Non-pigmented ciliary epithelial cell (primary cell): Measurements from ENCODE around the gene E4F1.
"Not testable (repeated sequence)": the region's sequence is repeated elsewhere in the genome, so short reads cannot be mapped to it uniquely, and the experiment has no call there.

Experiments used
- DNase-seq: peaks from one replicate; pipeline ENCODE4 v3.0.0-alpha.2; 2010; ENCODE audit warnings: low read depth

E4F1 gene

GRCh38 chr16:2190002-2190658, 33.3 kb upstream of the E4F1 start:
- no peak for DNase-seq

GRCh38 chr16:2190659-2191445, 32.5 kb upstream of the E4F1 start:
- DNase-seq: no peak

- DNase-seq: no peak
These were observed 32.0 kb upstream of the E4F1 start for GRCh38 chr16:2191446-2191706.

GRCh38 chr16:2194166-2194834, 29.1 kb upstream of the E4F1 start:
- DNase-seq: no peak

- DNase-seq: no peak
These were observed 28.5 kb upstream of the E4F1 start for GRCh38 chr16:2194852-2195321.

- DNase-seq: no peak
These were observed 27.8 kb upstream of the E4F1 start for GRCh38 chr16:2195322-2196161.

GRCh38 chr16:2196162-2196980, 27.0 kb upstream of the E4F1 start, which contains the start of gene CASKIN1:
TSS of gene CASKIN1 (minus strand) at chr16:2196605. CDS start at chr16:2196432, 173 bp downstream.
- no peak for DNase-seq

GRCh38 chr16:2196981-2197511, 26.3 kb upstream of the E4F1 start:
- no peak for DNase-seq

GRCh38 chr16:2197765-2198164, 25.6 kb upstream of the E4F1 start:
- no peak for DNase-seq

GRCh38 chr16:2198283-2198682, 25.1 kb upstream of the E4F1 start:
- no peak for DNase-seq

- no peak for DNase-seq
These were observed 24.3 kb upstream of the E4F1 start for GRCh38 chr16:2199095-2199494.

GRCh38 chr16:2199621-2200139, 23.7 kb upstream of the E4F1 start:
- no peak for DNase-seq

- DNase-seq: no peak
These were observed 23.1 kb upstream of the E4F1 start for GRCh38 chr16:2200313-2200712.

GRCh38 chr16:2203119-2203688, 20.2 kb upstream of the E4F1 start:
- DNase-seq: not testable (repeated sequence)

GRCh38 chr16:2204416-2205103, 18.8 kb upstream of the E4F1 start:
- DNase-seq: no peak

GRCh38 chr16:2205104-2205966, 18.1 kb upstream of the E4F1 start, which contains the start of gene MLST8:
TSS of gene MLST8 (plus strand) at chr16:2205454. CDS start at chr16:2206086, 632 bp downstream.
- peak; percentile 43 for DNase-seq

GRCh38 chr16:2205967-2206313, 17.5 kb upstream of the E4F1 start:
- DNase-seq: no peak

GRCh38 chr16:2206420-2206779, 17.0 kb upstream of the E4F1 start:
- DNase-seq: no peak
